B cell (primary cell): ENCODE data around the gene ITGB6.

Experiments used
- CTCF ChIP-seq: fragments of 200-600 bp; IDR thresholded peaks from one replicate; pipeline ENCODE4 v1.8.0; 2022; ENCODE audit warnings: antibody characterized with exemption, mild to moderate bottlenecking
- EZH2 ChIP-seq: IDR thresholded peaks from 2 replicates; pipeline ENCODE4 v1.6.1; 2012; ENCODE audit warnings: borderline replicate concordance, low read depth, mild to moderate bottlenecking, moderate library complexity, low read length; ENCODE audit not compliant: insufficient read depth, poor library complexity, severe bottlenecking

GRCh38 chr2:160126315-160126714 lies 73.8 kb downstream of the ITGB6 start:
- no peak for TF ChIP-seq CTCF
- TF ChIP-seq EZH2, result no peak
